ENCODE data around the gene ARPC5.

- TF ChIP-seq POLR2A (IDR thresholded peaks at IDR 0.05) = no peak
- no peak for TF ChIP-seq CTCF (IDR thresholded peaks at IDR 0.05)
Observed at GRCh38 chr1:183634429-183635065, 1.0 kb downstream of the ARPC5 start.
